Spleen (tissue), 11 donors: ENCODE data around the gene CHN1. TPM values are rescaled to one million over a fixed set of nuclear protein-coding genes. Genes with fewer than 3 reads are reported as not detected.

Experiments
- DNase-seq: peaks from one replicate; pipeline ENCODE4 v3.0.0-alpha.2; 2020
- H3K27ac ChIP-seq, 8 donors: fragments of 200-600 bp; sonication (generic) in 7 of 8; 1 replicate in 4 of 8; 2 replicates in 4 of 8; pipeline versions ENCODE4 v1.5.0 to v1.8.0; 2016 to 2021; ENCODE audit warnings: inconsistent platforms in 4 of 8, mild to moderate bottlenecking in 4 of 8, moderate library complexity in 1 of 8
- H3K27me3 ChIP-seq, 7 donors: fragments of 200-600 bp; sonication (generic) in 6 of 7; replicated peaks in 1 of 7; 1 replicate in 4 of 7; 2 replicates in 3 of 7; pipeline versions ENCODE4 v1.5.0 to v1.8.0; 2016 to 2021; ENCODE audit warnings: inconsistent platforms in 3 of 7, mild to moderate bottlenecking in 1 of 7
- H3K36me3 ChIP-seq, 6 donors: fragments of 200-600 bp; sonication (generic) in 5 of 6; 1 replicate in 4 of 6; 2 replicates in 2 of 6; pipeline versions ENCODE4 v1.5.0 to v1.8.0; 2016 to 2021; ENCODE audit warnings: inconsistent platforms in 2 of 6
- H3K4me1 ChIP-seq, 6 donors: fragments of 200-600 bp; sonication (generic) in 5 of 6; 1 replicate in 3 of 6; 2 replicates in 3 of 6; pipeline versions ENCODE4 v1.5.0 to v1.8.0; 2016 to 2021; ENCODE audit warnings: inconsistent platforms in 3 of 6
- H3K4me3 ChIP-seq, 8 donors: fragments of 200-600 bp; sonication (generic) in 7 of 8; 1 replicate in 4 of 8; 2 replicates in 4 of 8; pipeline versions ENCODE4 v1.5.0 to v1.8.0; 2016 to 2021; ENCODE audit warnings: inconsistent platforms in 4 of 8, mild to moderate bottlenecking in 4 of 8, moderate library complexity in 2 of 8
- H3K9me3 ChIP-seq, 8 donors: fragments of 200-600 bp; sonication (generic) in 7 of 8; 1 replicate in 4 of 8; 2 replicates in 4 of 8; pipeline versions ENCODE4 v1.5.0 to v1.8.0; 2016 to 2021; ENCODE audit warnings: inconsistent platforms in 4 of 8
- CTCF ChIP-seq, 11 experiments: fragments of 200-600 bp in 7 of 11; fragments of 450-650 bp in 4 of 11; sonication (generic) in 4 of 11; IDR thresholded peaks in 8 of 11; conservative IDR thresholded peaks in 3 of 11; 1 replicate in 7 of 11; 2 replicates in 4 of 11; pipeline versions ENCODE4 v1.4.0 to v1.8.0; 2016 to 2021; ENCODE audit warnings: antibody characterized with exemption in 11 of 11, inconsistent platforms in 4 of 11, mild to moderate bottlenecking in 1 of 11
- POLR2A ChIP-seq, 3 donors: fragments of 450-650 bp; IDR thresholded peaks; one replicate each; pipeline ENCODE4 v1.5.1; 2017; ENCODE audit warnings: antibody characterized with exemption in 3 of 3, mild to moderate bottlenecking in 1 of 3
- POLR2AphosphoS5 ChIP-seq, 3 donors: sonication (generic); formaldehyde crosslinking; IDR thresholded peaks; one replicate each; pipeline ENCODE4 v1.5.1; 2017; ENCODE audit warnings: antibody characterized with exemption in 3 of 3
- whole genome bisulfite sequencing, 5 donors: extraction: QIAGEN DNeasy Blood & Tissue Kit in 3 of 5; methylation state at CpG; one replicate each; pipeline versions ENCODE4 v1.1.5 to v1.1.7; 2013 to 2018; 5-methylcytosine and 5-hydroxymethylcytosine counted together
- intact Hi-C: fragments of 100-400 bp; cut with DNase I; formaldehyde crosslinking; loops from one replicate; pipeline ENCODE4 v1.15.0; 2023; ENCODE audit warnings: low total_unique reads
- polyA plus RNA-seq, 3 donors: library from polyadenylated mRNA; stranded (reverse); fragments of 200-250 nt; gene quantifications; one replicate each; pipeline ENCODE4 v1.2.1, GENCODE V29; 2013
- total RNA-seq, 7 donors: library from RNA; depleted of rRNA in 3 of 7; stranded (reverse); fragments of >200 nt in 3 of 7; fragmentation: NEBNext Ultra II Directional in 4 of 7; extraction: Animal tissue kit (Norgen Biotek cat#: 25700) in 4 of 7; gene quantifications; one replicate each; pipeline versions ENCODE4 v1.1.0 to v1.2.1, GENCODE V29; 2016 to 2021
- donor health status: healthy with polysubstance abuse.
- donor health status: DM: no; HTN: no; CAD: no; lungs with moderate emphysema.
- donor health status: DM: no; HTN: no; CAD: no.
- donor health status: Bipolar disorder and iron deficiency.
- donor health status: healthy.
- donor health status: DM: no; HTN: no; CAD: no.
- donor health status: DM: yes; HTN: yes; CAD: no.

Gene CHN1
- total and polyA plus RNA-seq, 10 donors: 5.4 to 14.6 (median 9.7) TPM

- no peaks in the 10 kb centered on the region for H3K9me3 ChIP-seq
- peaks cover 0 to 6% (median 0%) of the 10 kb centered on the region in 6 donors for H3K4me1 ChIP-seq
- TF ChIP-seq POLR2A (IDR thresholded peaks at IDR 0.05) (no peak), CTCF (IDR thresholded peaks at IDR 0.05 in 8 of 11, conservative IDR thresholded peaks at IDR 0.05 in 3 of 11) (no peak), POLR2AphosphoS5 (IDR thresholded peaks at IDR 0.05) (no peak)
- WGBS, 5 donors: 65 to 77% (median 76%) methylated on average over 7 of the region's 7 CpGs
- intact Hi-C loops: no loop called here
- H3K27me3 ChIP-seq: no peaks in the 10 kb centered on the region
- H3K4me3 ChIP-seq: no peak overlapping the region
- DNase-seq: no peak
- no peak overlapping the region for H3K27ac ChIP-seq
- H3K36me3 ChIP-seq: no peaks in the 10 kb centered on the region
These were observed 33.1 kb downstream of the CHN1 start for GRCh38 chr2:174971868-174972781.

GRCh38 chr2:174970092-174970491 lies 35.1 kb downstream of the CHN1 start:
- Histone ChIP-seq H3K27me3 (no peaks in the 10 kb centered on the region), H3K27ac (no peak overlapping the region), H3K4me1 (peaks cover 0 to 11% (median 0%) of the 10 kb centered on the region in 6 donors), H3K4me3 (no peak overlapping the region), H3K36me3 (no peaks in the 10 kb centered on the region), H3K9me3 (no peaks in the 10 kb centered on the region)
- DNase-seq: no peak
- intact Hi-C loops: no loop called here
- 91 to 100% (median 95%) methylated on average over 1 of the region's 1 CpG for WGBS, 5 donors
- no peak for TF ChIP-seq POLR2AphosphoS5 (IDR thresholded peaks at IDR 0.05)
- no peak for TF ChIP-seq POLR2A (IDR thresholded peaks at IDR 0.05)
- no peak for TF ChIP-seq CTCF (IDR thresholded peaks at IDR 0.05 in 8 of 11, conservative IDR thresholded peaks at IDR 0.05 in 3 of 11)

- TF ChIP-seq POLR2AphosphoS5 (IDR thresholded peaks at IDR 0.05) (no peak), POLR2A (IDR thresholded peaks at IDR 0.05) (no peak), CTCF (IDR thresholded peaks at IDR 0.05 in 8 of 11, conservative IDR thresholded peaks at IDR 0.05 in 3 of 11) (no peak)
- Histone ChIP-seq H3K9me3 (no peaks in the 10 kb centered on the region), H3K4me1 (peaks cover 0 to 11% (median 0%) of the 10 kb centered on the region in 6 donors), H3K36me3 (no peaks in the 10 kb centered on the region), H3K27ac (no peak overlapping the region), H3K4me3 (no peak overlapping the region), H3K27me3 (no peaks in the 10 kb centered on the region)
- WGBS, 5 donors: 44 to 56% (median 48%) methylated on average over 6 of the region's 6 CpGs
- intact Hi-C loops: no loop called here
- DNase-seq: no peak
These were observed 36.0 kb downstream of the CHN1 start for GRCh38 chr2:174969091-174969734.

- no peaks in the 10 kb centered on the region for H3K36me3 ChIP-seq
- no peak overlapping the region for H3K4me3 ChIP-seq
- DNase-seq: no peak
- no peak overlapping the region for H3K27ac ChIP-seq
- intact Hi-C loops: no loop called here
- no peaks in the 10 kb centered on the region for H3K9me3 ChIP-seq
- 87 to 95% (median 90%) methylated on average over 3 of the region's 3 CpGs for WGBS, 5 donors
- H3K4me1 ChIP-seq: peaks cover 0 to 11% (median 0%) of the 10 kb centered on the region in 6 donors
- TF ChIP-seq CTCF (IDR thresholded peaks at IDR 0.05 in 8 of 11, conservative IDR thresholded peaks at IDR 0.05 in 3 of 11) (no peak), POLR2AphosphoS5 (IDR thresholded peaks at IDR 0.05) (no peak), POLR2A (IDR thresholded peaks at IDR 0.05) (no peak)
- no peaks in the 10 kb centered on the region for H3K27me3 ChIP-seq
These were observed 37.4 kb downstream of the CHN1 start for GRCh38 chr2:174967691-174968260.
